ENCODE measurements around the gene MOB1B.
"Not testable (repeated sequence)": the region's sequence is repeated elsewhere in the genome, so short reads cannot be mapped to it uniquely, and the experiment has no call there.

Gene MOB1B

GRCh38 chr4:71020611-71021010 lies 118.4 kb downstream of the MOB1B start:
- no peak overlapping the region for H3K4me3 ChIP-seq (ENCODE audit: low read depth, low read length)
- no peak for DNase-seq (ENCODE audit: low read depth, low spot score)
- POLR2A ChIA-PET, result no interaction called here
- no peak for TF ChIP-seq CTCF (IDR thresholded peaks at IDR 0.05; ENCODE audit: insufficient read depth, low read length, missing control alignments)
- CTCF ChIA-PET, result interaction anchor here (0.6 kb wide), 1 partner anchor 11 kb away, joined by 5 read pairs; no protein-coding TSS in a partner anchor

GRCh38 chr4:71025654-71026053 lies 123.5 kb downstream of the MOB1B start:
- POLR2A ChIA-PET, result no interaction called here
- DNase-seq (ENCODE audit: low read depth, low spot score), result no peak
- CTCF ChIA-PET, result interaction anchor here (5.7 kb wide), 1 partner anchor 16 kb away, joined by 52 read pairs; no protein-coding TSS in a partner anchor
- TF ChIP-seq CTCF (IDR thresholded peaks at IDR 0.05; ENCODE audit: insufficient read depth, low read length, missing control alignments), result no peak
- no peak overlapping the region for H3K4me3 ChIP-seq (ENCODE audit: low read depth, low read length)

DNA sequence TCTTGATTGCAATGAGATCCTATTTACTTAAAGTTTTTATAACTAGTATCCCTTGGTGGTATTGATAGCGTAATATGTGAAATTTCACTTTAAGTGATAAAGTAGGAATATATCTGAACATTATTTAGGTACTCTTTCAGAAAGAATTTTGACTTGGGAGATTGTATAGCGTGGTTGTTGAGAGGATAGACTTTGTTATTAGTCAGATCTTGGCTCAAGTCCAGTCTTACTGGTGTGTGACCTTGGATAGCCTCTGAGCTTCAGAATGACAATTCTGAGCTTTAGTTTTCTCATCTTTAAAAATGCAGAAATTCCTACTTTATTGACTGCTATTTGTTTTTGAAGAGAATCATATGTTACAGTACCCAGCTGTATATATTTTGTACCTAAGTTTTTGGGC lies 123.9 kb downstream of the MOB1B start:
- TF ChIP-seq CTCF (IDR thresholded peaks at IDR 0.05; ENCODE audit: insufficient read depth, low read length, missing control alignments), result no peak
- ChIA-PET POLR2A (no interaction called here), CTCF (interaction anchor here (1.1 to 5.7 kb wide), 2 partner anchors 17 to 684 kb away, joined by 3 to 52 read pairs; no protein-coding TSS in a partner anchor)
- no peak overlapping the region for H3K4me3 ChIP-seq (ENCODE audit: low read depth, low read length)
- no peak for DNase-seq (ENCODE audit: low read depth, low spot score)

GRCh38 chr4:71027611-71028010 lies 125.4 kb downstream of the MOB1B start:
- CTCF ChIA-PET, result interaction anchor here (2.0 to 2.1 kb wide), 2 partner anchors 18 to 376 kb away, joined by 6 read pairs; no protein-coding TSS in a partner anchor
- TF ChIP-seq CTCF (IDR thresholded peaks at IDR 0.05; ENCODE audit: insufficient read depth, low read length, missing control alignments), result no peak
- H3K4me3 ChIP-seq (ENCODE audit: low read depth, low read length), result no peak overlapping the region
- POLR2A ChIA-PET, result no interaction called here
- no peak for DNase-seq (ENCODE audit: low read depth, low spot score)

GRCh38 chr4:71029504-71029903 lies 127.3 kb downstream of the MOB1B start:
- H3K4me3 ChIP-seq (ENCODE audit: low read depth, low read length), result no peak overlapping the region
- DNase-seq (ENCODE audit: low read depth, low spot score), result no peak
- CTCF ChIA-PET, result interaction anchor here (0.8 kb wide), 1 partner anchor 378 kb away, joined by 3 read pairs; no protein-coding TSS in a partner anchor
- POLR2A ChIA-PET, result no interaction called here
- no peak for TF ChIP-seq CTCF (IDR thresholded peaks at IDR 0.05; ENCODE audit: insufficient read depth, low read length, missing control alignments)

- peak; percentile 60 for DNase-seq (ENCODE audit: low read depth, low spot score)
- H3K4me3 ChIP-seq (ENCODE audit: low read depth, low read length); POLR2A ChIA-PET; CTCF ChIA-PET: not testable (repeated sequence)
Measured at GRCh38 chr4:71032106-71032505, 129.9 kb downstream of the MOB1B start.

All from AG04449 (cell line).